GM19025 (cell line): ENCODE data around the gene DUOX1.
"Not testable (repeated sequence)": the region's sequence is repeated elsewhere in the genome, so short reads cannot be mapped to it uniquely, and the experiment has no call there.

Experiments
- ATAC-seq: cut with Tn5 transposase; IDR thresholded peaks from one replicate; pipeline ENCODE4 v1.9.1; 2021; ENCODE audit warnings: mild to moderate bottlenecking, low read depth, moderate library complexity; ENCODE audit not compliant: unreplicated experiment

DUOX1 gene

GRCh38 chr15:45120081-45120972, 9.5 kb upstream of the DUOX1 start:
- no peak for ATAC-seq

- no peak for ATAC-seq
These were observed 8.8 kb upstream of the DUOX1 start for GRCh38 chr15:45121020-45121419.

- ATAC-seq: no peak
These were observed 7.9 kb upstream of the DUOX1 start for GRCh38 chr15:45121706-45122417.

- ATAC-seq: no peak
These were observed 7.1 kb upstream of the DUOX1 start for GRCh38 chr15:45122719-45123118.

GRCh38 chr15:45123397-45123796, 6.4 kb upstream of the DUOX1 start:
- no peak for ATAC-seq

- no peak for ATAC-seq
These were observed 3.1 kb upstream of the DUOX1 start for GRCh38 chr15:45126535-45127158.

GRCh38 chr15:45128971-45129639, 689 bp upstream of the DUOX1 start:
- ATAC-seq: no peak

- no peak for ATAC-seq
These were observed 652 bp downstream of the DUOX1 start for GRCh38 chr15:45130291-45131000.

- no peak for ATAC-seq
These were observed 1.7 kb downstream of the DUOX1 start for GRCh38 chr15:45131510-45131909.

GRCh38 chr15:45132844-45133560, 3.2 kb downstream of the DUOX1 start:
- ATAC-seq: no peak

GRCh38 chr15:45133561-45133920, 3.7 kb downstream of the DUOX1 start:
- ATAC-seq: no peak

GRCh38 chr15:45134046-45134445, 4.3 kb downstream of the DUOX1 start:
- no peak for ATAC-seq

- no peak for ATAC-seq
These were observed 5.1 kb downstream of the DUOX1 start for GRCh38 chr15:45134682-45135604.

- ATAC-seq: not testable (repeated sequence)
These were observed 6.0 kb downstream of the DUOX1 start for GRCh38 chr15:45135705-45136377.

GRCh38 chr15:45136378-45136764, 6.6 kb downstream of the DUOX1 start:
- no peak for ATAC-seq

- no peak for ATAC-seq
These were observed 7.9 kb downstream of the DUOX1 start for GRCh38 chr15:45137703-45138102.

- no peak for ATAC-seq
These were observed 9.3 kb downstream of the DUOX1 start for GRCh38 chr15:45138814-45139765.
